ENCODE measurements around the gene P2RY11.

DNA sequence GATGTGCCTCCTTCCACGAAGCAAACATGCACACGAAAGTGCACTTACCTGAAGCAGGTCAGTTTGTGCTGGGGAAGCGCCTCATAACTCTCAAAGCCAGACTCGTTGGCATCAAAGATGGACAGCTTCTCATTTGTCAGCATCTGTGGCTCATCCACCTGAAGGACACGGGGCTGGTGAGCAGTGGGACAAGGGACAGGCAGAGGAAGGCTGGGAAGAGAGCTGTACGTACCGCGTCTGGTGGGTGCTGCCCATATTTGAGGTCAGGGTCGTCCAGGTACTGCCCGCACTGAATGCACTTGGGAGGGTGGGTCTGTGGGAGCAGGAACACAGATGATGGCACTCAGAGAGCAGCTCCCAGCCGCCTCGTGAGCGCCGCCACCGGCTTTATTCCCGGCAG, 48.1 kb downstream of the P2RY11 start:
- no peak for TF ChIP-seq POLR2A (IDR thresholded peaks at IDR 0.05)
- TF ChIP-seq CTCF (IDR thresholded peaks at IDR 0.05), result no peak

Measured in body of pancreas (tissue), 4 donors.